Sigmoid colon (tissue), 7 donors: Measurements from ENCODE around the gene BANP. TPM values are rescaled to one million over a fixed set of nuclear protein-coding genes. Genes with fewer than 3 reads are reported as not detected.
A peak's percentile ranks its signal among the peaks of the same experiment; 100 is the strongest.

Experiments
- DNase-seq: peaks from one replicate; pipeline ENCODE4 v3.0.0-alpha.2; 2019
- H3K27ac ChIP-seq, 4 donors: fragments of 200-600 bp; sonication (generic); one replicate each; pipeline ENCODE4 v1.5.1; 2016 to 2019; ENCODE audit warnings: mild to moderate bottlenecking in 1 of 4
- H3K27me3 ChIP-seq, 3 donors: fragments of 200-600 bp; sonication (generic); one replicate each; pipeline ENCODE4 v1.5.1; 2019; ENCODE audit warnings: mild to moderate bottlenecking in 1 of 3
- H3K36me3 ChIP-seq, 4 donors: fragments of 200-600 bp; sonication (generic); one replicate each; pipeline ENCODE4 v1.5.1; 2016 to 2019
- H3K4me1 ChIP-seq, 4 donors: fragments of 200-600 bp; sonication (generic); one replicate each; pipeline ENCODE4 v1.5.1; 2017 to 2019
- H3K4me3 ChIP-seq, 4 donors: fragments of 200-600 bp; sonication (generic); one replicate each; pipeline ENCODE4 v1.5.1; 2017 to 2019; ENCODE audit warnings: mild to moderate bottlenecking in 2 of 4, moderate library complexity in 1 of 4
- H3K9me3 ChIP-seq, 4 donors: fragments of 200-600 bp in 3 of 4; sonication (generic) in 3 of 4; one replicate each; pipeline versions ENCODE4 v1.5.1 to v1.6.1; 2013 to 2019
- EP300 ChIP-seq, 4 donors: sonication (generic); formaldehyde crosslinking; IDR thresholded peaks; one replicate each; pipeline ENCODE4 v1.6.1; 2017; ENCODE audit warnings: antibody characterized with exemption in 4 of 4
- POLR2A ChIP-seq, 2 donors: fragments of 450-650 bp; IDR thresholded peaks; one replicate each; pipeline ENCODE4 v1.6.1; 2016; ENCODE audit warnings: antibody characterized with exemption in 2 of 2, mild to moderate bottlenecking in 2 of 2, moderate library complexity in 2 of 2
- POLR2AphosphoS5 ChIP-seq, 4 donors: sonication (generic); formaldehyde crosslinking; IDR thresholded peaks; one replicate each; pipeline ENCODE4 v1.6.1; 2017; ENCODE audit warnings: antibody characterized with exemption in 4 of 4
- WGBS, 2 donors: extraction: QIAGEN DNeasy Blood & Tissue Kit; methylation state at CpG; one replicate each; pipeline ENCODE4 v1.1.7; 2013; 5-methylcytosine and 5-hydroxymethylcytosine counted together
- intact Hi-C: fragments of 100-400 bp; cut with DNase I; formaldehyde crosslinking; loops from one replicate; pipeline ENCODE4 v1.15.1; 2023
- polyA plus RNA-seq, 3 donors: library from polyadenylated mRNA; stranded (reverse); fragments of 200-250 nt; gene quantifications; one replicate each; pipeline ENCODE4 v1.2.3, GENCODE V29; 2013
- total RNA-seq, 4 donors: library from RNA; depleted of rRNA; stranded (reverse); fragments of >200 nt; gene quantifications; one replicate each; pipeline ENCODE4 v1.1.0, GENCODE V29; 2016
- TF ChIP-seq, protein P1 (sequence below), 4 experiments: fragments of 450-650 bp in 3 of 4; fragments of 200-600 bp in 1 of 4; IDR thresholded peaks; one replicate each; pipeline ENCODE4 v1.5.1; 2016 to 2019; ENCODE audit warnings: antibody characterized with exemption in 4 of 4, mild to moderate bottlenecking in 3 of 4, moderate library complexity in 2 of 4
- donor health status: healthy with polysubstance abuse.
- donor health status: Bipolar disorder and iron deficiency.
- donor health status: healthy.

BANP gene
- total and polyA plus RNA-seq, 7 donors = 8.4 to 31.0 (median 17.4) TPM

DNA sequence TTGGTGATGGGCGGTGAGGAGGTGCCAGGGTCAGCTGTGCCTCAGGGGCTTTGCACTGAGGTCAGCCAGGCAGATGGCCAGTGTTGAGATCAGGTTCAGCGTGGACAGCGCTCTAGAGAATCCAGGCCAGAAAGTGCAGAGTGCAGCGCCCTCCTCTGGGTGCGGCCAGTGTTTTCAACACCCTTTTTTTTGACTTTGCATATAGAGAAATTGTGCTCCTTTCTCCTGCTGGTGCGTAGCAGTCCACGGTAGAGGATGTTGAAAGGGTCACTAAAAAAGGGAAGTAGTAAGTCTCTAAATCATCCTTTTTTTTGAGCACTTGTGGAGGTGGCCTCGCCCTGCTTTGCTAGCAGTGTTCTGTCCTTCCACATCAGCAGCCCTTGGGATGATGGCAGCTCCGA lies 53.9 kb downstream of the BANP start:
- no peak overlapping the region for H3K4me3 ChIP-seq
- DNase-seq = peak; percentile 48
- peaks cover 0 to 38% (median 14%) of the 10 kb centered on the region in 4 donors for H3K36me3 ChIP-seq
- no peaks in the 10 kb centered on the region for H3K4me1 ChIP-seq
- 70 to 90% methylated on average over 9 of the region's 9 CpGs for WGBS, 2 donors
- intact Hi-C loops = no loop called here
- H3K27me3 ChIP-seq = no peaks in the 10 kb centered on the region
- H3K27ac ChIP-seq = no peak overlapping the region
- no peaks in the 10 kb centered on the region for H3K9me3 ChIP-seq
- TF ChIP-seq POLR2AphosphoS5 (IDR thresholded peaks at IDR 0.05) = no peak
- TF ChIP-seq, protein P1, sequence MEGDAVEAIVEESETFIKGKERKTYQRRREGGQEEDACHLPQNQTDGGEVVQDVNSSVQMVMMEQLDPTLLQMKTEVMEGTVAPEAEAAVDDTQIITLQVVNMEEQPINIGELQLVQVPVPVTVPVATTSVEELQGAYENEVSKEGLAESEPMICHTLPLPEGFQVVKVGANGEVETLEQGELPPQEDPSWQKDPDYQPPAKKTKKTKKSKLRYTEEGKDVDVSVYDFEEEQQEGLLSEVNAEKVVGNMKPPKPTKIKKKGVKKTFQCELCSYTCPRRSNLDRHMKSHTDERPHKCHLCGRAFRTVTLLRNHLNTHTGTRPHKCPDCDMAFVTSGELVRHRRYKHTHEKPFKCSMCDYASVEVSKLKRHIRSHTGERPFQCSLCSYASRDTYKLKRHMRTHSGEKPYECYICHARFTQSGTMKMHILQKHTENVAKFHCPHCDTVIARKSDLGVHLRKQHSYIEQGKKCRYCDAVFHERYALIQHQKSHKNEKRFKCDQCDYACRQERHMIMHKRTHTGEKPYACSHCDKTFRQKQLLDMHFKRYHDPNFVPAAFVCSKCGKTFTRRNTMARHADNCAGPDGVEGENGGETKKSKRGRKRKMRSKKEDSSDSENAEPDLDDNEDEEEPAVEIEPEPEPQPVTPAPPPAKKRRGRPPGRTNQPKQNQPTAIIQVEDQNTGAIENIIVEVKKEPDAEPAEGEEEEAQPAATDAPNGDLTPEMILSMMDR (IDR thresholded peaks at IDR 0.05) = no peak
- no peak for TF ChIP-seq EP300 (IDR thresholded peaks at IDR 0.05)
- no peak for TF ChIP-seq POLR2A (IDR thresholded peaks at IDR 0.05)

- no peak for TF ChIP-seq POLR2A (IDR thresholded peaks at IDR 0.05)
- no peak for TF ChIP-seq POLR2AphosphoS5 (IDR thresholded peaks at IDR 0.05)
- TF ChIP-seq, protein P1 (IDR thresholded peaks at IDR 0.05) = no peak
- no peak for TF ChIP-seq EP300 (IDR thresholded peaks at IDR 0.05)
- peak; percentile 46 for DNase-seq
- Histone ChIP-seq H3K4me3 (no peak overlapping the region), H3K27ac (no peak overlapping the region), H3K36me3 (peaks cover 0 to 46% (median 16%) of the 10 kb centered on the region in 4 donors), H3K27me3 (no peaks in the 10 kb centered on the region), H3K9me3 (no peaks in the 10 kb centered on the region), H3K4me1 (no peaks in the 10 kb centered on the region)
- WGBS, 2 donors = 96 to 97% methylated on average over 25 of the region's 25 CpGs
- intact Hi-C loops = no loop called here
Measured at GRCh38 chr16:88005968-88006367, 54.7 kb downstream of the BANP start.

- TF ChIP-seq POLR2A (IDR thresholded peaks at IDR 0.05) = no peak
- no peak for TF ChIP-seq EP300 (IDR thresholded peaks at IDR 0.05)
- TF ChIP-seq, protein P1 (IDR thresholded peaks at IDR 0.05) = no peak
- TF ChIP-seq POLR2AphosphoS5 (IDR thresholded peaks at IDR 0.05) = no peak
- Histone ChIP-seq H3K27me3 (no peaks in the 10 kb centered on the region), H3K36me3 (peaks cover 0 to 46% (median 16%) of the 10 kb centered on the region in 4 donors), H3K4me3 (no peak overlapping the region), H3K9me3 (no peaks in the 10 kb centered on the region), H3K4me1 (no peaks in the 10 kb centered on the region), H3K27ac (no peak overlapping the region)
- intact Hi-C loops = no loop called here
- peak; percentile 46 for DNase-seq
- WGBS, 2 donors = 95% methylated on average over 10 of the region's 10 CpGs
Measured at GRCh38 chr16:88007321-88007731, 56.1 kb downstream of the BANP start.

DNA sequence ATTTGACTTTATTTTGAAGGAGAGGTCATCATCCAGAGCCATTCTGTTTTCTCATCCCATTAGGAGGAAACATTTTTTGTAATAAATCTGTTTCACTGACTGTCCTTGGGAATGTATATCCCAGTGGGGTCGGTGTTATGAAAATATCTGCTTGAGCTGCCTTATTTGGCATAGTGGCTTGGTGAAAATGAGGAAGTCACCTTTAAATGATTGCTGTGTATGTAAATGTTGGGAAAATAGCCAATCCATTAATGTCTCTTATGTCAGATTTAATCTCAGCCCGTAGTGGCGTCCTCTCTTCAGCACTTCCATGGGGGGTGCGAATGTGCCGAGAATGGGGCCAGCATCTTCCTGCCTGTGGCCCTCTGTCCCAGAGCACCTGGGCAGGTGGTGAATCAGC lies 57.6 kb downstream of the BANP start:
- H3K27ac ChIP-seq = no peak overlapping the region
- TF ChIP-seq POLR2AphosphoS5 (IDR thresholded peaks at IDR 0.05) (no peak), POLR2A (IDR thresholded peaks at IDR 0.05) (no peak), EP300 (IDR thresholded peaks at IDR 0.05) (no peak)
- TF ChIP-seq, protein P1 (IDR thresholded peaks at IDR 0.05) = no peak
- peaks cover 0 to 53% (median 16%) of the 10 kb centered on the region in 4 donors for H3K36me3 ChIP-seq
- peak; percentile 18 for DNase-seq
- 73 to 90% methylated on average over 5 of the region's 5 CpGs for WGBS, 2 donors
- no peaks in the 10 kb centered on the region for H3K27me3 ChIP-seq
- no peaks in the 10 kb centered on the region for H3K9me3 ChIP-seq
- H3K4me1 ChIP-seq = peaks cover 0 to 2% (median under 1%) of the 10 kb centered on the region in 4 donors
- H3K4me3 ChIP-seq = no peak overlapping the region
- intact Hi-C loops = no loop called here
